HG02642 (cell line): Measurements from ENCODE around the gene UBQLN4.
"Not testable (repeated sequence)": the region's sequence is repeated elsewhere in the genome, so short reads cannot be mapped to it uniquely, and the experiment has no call there.

Experiments
- ATAC-seq: cut with Tn5 transposase; IDR thresholded peaks from one replicate; pipeline ENCODE4 v1.9.1; 2021; ENCODE audit warnings: mild to moderate bottlenecking; ENCODE audit not compliant: unreplicated experiment, poor library complexity

UBQLN4 gene

DNA sequence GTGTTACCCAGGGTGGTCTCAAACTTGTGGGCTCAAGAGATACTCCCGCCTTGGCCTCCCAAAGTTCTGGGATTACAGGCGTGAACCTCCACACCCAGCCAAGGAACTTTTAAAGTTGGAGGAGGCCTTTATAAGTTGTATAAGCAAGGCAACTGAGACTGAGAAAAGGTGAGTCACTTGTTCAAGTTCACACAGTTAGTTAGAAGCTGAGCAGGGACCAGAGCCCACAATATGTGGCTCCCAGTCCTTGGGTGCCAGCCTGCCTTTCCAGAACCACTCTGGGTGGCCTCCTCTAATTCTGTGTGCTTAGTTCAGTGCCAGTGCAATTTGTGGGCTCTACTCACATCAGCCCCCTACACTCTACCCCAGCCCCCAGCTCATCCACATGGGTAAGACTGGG lies 11.0 kb upstream of the UBQLN4 start:
- no peak for ATAC-seq

DNA sequence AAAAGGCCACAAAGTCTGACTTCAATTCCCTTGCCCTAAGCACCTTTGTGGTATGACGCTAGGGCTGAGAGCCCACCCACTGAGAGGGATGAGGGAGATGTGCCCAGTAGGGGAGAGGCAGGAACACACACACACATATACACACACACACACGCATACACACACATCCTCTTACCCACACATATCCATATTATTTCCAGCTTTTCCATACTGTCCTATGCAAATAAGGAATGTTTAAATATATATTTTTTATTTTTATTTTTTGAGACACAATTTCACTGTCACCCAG lies 10.3 kb upstream of the UBQLN4 start:
- ATAC-seq, result no peak

DNA sequence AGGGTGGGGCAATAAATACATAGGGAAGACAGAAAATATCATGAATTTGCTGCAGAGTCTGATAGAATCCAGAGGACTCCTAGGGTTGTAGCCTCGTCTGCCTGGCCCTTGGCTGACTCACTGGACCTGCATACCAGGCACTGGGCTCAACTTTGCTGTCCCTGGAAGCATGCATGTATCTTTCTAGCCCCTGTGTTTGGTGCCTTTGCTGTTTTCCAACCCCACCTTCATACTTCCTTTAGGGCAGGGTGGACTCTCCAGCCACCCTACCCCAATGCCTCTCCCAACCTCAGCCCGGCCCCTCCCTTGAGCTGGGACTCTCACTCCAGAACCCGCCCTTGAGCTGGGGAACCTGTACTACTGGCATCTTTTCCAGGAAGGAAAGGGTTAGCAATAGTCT lies 8.6 kb upstream of the UBQLN4 start:
- no peak for ATAC-seq

DNA sequence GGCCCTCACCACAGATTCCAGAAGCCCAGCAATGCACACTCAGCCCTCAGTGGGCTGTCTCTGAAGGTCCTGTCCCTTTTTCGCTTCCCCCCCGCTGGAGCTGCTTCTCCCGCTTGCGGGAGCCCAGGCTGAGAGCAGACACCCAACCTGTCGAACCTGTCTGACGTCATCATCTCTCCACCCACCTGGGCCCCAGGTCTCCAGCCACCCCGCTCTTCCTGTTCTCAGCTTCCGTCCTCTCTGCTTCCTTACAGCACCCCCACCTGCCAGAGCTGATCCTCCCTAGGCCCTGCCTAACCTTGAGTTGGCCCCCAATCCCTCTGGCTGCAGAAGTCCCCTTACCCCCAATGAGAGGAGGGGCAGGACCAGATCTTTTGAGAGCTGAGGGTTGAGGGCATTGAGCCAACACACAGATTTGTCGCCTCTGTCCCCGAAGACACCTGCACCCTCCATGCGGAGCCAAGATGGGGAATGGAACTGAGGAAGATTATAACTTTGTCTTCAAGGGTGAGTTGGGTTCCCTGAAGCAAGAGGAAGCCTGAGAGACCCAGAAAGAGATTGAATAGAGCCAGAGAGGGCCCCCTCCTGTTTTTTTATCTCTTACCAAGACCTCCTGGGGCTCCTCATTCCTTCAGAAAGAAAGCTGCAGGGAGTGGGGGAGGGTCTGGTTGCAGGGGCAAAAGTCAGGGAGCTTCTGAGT lies 7.5 kb upstream of the UBQLN4 start, which contains the start of gene RAB25:
Gene RAB25 (plus strand): TSS at position 224 of the 700 bp plus-strand sequence. CDS start 241 bp downstream, at position 465.
- ATAC-seq, result no peak

DNA sequence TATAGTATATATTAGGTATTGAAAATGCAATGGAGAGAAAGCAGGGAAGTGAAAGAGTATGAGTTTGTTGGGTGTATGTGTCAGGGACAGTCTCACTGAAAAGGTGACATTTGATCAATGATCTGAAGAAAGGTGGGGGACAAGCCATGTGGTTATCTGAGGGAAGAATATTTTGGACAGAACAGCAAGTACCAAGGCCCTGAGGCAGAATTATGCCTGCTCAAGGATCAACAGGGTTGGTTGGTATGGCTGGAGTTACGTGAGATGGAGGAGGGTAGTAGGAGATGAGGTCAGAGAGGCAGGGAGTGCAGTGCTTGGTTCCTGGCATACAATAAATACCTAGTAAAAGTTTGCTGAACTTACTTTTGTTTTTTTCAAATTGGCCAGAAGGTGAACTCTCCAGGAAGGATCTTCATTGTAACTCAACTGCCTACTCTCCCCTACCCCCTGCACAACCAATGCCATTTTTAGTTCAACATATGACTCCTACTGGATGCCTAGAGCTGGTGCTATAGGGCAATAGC lies 2.8 kb upstream of the UBQLN4 start:
- no peak for ATAC-seq

DNA sequence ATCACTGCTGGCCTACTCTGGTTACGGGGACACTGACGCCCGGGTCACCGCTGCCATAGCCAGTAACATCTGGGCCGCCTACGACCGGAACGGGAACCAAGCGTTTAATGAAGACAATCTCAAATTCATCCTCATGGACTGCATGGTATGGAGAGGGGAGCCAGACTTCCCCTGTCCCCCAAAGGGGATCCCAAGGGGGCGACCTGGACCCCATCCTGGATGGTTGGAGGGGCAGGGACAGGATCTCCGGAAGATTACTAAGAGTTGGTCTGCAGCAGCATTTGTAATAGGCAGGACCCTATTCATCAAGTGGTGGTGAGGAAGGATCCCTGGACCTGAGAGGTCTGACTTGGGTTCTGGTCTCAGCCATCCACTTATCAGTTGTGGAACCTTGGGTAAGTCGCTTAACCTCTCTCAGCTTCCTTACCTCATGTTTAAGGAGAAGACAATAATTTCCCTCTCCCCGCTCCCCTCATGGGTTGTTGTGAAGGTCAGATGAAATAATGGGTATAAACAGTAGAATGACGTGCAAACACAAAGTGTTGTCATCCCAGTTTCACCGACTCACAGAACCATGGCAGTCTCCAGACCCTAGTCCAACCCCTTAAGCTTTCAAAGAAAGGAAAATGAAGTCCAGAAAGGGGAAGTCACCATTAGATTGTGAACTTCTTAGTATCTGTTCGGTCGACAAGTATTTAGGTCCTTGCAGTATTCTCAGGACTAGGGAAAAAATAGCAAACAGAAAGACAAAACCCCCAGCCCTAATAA lies 1.9 kb upstream of the UBQLN4 start:
- no peak for ATAC-seq

DNA sequence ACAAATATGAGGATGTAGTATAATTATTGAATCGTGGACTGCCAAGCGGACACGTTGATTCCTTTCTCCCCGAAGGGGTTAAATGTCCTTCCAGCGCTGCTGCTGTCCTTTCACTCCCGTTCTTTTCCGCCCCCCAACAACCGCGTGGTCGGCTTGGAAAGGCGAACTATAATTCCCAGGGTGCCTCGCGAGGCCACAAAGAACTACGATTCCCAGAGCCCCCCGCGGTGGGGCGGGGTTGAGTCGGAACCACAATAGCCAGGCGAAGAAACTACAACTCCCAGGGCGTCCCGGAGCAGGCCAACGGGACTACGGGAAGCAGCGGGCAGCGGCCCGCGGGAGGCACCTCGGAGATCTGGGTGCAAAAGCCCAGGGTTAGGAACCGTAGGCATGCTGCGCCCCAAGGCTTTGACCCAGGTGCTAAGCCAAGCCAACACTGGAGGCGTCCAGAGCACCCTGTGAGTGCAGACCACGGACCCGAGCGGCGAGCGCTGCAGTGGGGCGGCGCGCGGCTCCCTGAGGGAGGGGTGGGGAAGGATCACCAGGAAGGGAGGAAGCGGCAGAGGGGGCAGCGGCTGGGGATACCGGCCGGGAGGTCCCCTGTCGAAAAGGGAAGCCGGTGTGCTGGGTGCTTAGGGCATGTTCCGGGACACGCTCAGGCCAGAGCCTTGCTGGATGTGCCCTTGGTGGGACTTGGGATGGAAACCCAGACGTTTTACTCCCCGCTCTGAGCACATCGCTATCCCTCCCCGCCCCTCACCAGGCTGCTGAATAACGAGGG lies 1.1 kb upstream of the UBQLN4 start, which contains the start of gene LAMTOR2:
Gene LAMTOR2 (plus strand): TSS at position 283 of the 781 bp plus-strand sequence. CDS start 108 bp downstream, at position 391.
- ATAC-seq, result peak; percentile 78

DNA sequence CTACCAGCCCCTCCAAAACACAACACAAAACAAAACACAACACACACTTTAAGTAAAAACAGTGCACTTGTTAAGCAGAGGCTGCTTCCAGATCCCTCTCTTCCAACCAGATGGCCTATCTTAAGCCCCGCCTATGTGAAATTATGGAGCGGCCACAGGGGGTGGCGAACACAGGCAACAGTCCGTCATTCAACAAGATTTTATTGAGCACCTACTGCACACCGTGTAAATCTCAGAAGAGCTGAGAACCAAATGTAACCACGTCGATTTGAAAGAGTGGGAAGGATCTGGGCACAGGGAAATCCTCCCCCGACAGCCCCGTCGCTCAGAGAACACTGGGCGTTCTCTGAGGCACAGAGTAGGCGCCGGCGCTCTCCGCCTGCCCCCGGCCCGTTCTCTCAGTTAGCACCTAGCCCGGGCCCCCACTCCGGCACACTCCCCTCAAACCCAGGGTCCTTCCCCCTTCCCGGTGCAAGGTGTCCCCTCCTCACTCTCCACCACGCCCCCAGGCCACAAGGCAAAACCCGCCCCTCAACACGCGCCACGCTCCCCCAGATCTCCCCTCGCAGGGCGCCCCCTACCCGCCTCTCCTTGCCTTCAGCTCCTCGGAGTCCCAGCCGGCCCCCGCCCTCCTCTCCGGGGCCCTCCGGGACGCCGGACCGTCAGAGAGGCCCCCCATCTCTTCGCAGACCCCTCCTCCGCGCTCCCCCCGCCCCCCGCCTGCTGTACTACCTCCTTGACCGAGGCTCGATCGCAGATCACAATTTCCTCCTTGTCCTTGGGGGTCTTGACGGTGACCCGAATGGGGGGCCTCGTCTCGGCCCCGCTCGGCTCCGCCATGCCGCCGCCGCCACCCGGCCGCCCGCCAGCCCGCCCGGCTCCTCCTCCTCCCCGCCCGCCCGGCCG lies 483 bp downstream of the UBQLN4 start:
- ATAC-seq, result peak; percentile 22

DNA sequence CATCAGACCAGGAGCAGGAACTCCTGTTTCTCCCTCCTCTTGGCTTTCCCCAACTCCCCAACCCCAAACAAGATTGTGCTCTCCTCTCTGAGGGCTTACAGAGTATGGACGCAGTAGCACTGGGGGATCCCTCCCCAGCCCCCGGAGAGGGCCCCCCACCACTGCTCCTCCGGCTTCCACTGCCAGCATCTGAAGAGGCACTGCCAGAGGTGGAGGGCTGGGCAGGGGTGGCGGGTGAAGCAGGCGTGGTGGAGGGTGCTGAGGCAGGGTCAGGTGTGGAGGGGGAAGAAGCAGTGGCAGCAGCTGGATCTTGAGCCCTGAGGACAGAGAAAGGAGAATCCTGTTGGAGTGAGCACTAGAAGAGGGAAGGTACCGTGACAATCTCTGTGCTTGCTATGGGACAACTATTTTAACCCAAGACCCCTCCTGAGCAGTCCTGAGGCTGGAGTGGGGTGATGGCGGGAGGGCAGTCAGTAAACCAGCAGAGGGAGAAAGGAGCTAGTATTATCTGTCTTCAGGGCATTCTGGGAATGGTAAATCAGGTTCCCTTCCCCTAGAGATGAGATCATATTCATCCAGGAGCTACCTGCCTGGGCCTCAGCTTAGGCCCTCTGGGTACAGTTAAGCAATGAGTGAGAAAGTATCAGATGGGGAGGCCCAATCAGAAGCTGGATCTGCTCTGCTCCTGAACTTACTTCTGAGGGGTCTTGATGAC lies 2.4 kb downstream of the UBQLN4 start:
- ATAC-seq, result no peak

DNA sequence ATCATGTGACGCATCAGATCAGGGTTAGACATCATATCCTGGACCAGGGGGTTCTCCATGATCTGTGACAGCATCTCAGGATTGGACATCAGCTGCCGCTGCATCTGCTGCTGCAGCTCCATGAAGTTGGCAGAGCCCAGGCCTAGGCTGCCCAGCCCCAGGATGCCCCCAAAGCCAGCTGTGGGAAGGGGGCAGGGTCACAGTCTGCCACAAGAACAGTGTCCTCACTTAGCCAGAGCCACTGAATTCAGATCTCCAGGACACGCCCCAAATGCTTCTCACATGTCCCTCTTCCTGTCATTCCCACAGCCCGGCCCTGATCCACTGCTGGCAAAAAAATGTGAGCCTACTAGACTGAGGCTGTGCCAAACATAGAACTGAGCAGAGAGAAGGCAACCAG lies 3.2 kb downstream of the UBQLN4 start:
- ATAC-seq, result no peak

DNA sequence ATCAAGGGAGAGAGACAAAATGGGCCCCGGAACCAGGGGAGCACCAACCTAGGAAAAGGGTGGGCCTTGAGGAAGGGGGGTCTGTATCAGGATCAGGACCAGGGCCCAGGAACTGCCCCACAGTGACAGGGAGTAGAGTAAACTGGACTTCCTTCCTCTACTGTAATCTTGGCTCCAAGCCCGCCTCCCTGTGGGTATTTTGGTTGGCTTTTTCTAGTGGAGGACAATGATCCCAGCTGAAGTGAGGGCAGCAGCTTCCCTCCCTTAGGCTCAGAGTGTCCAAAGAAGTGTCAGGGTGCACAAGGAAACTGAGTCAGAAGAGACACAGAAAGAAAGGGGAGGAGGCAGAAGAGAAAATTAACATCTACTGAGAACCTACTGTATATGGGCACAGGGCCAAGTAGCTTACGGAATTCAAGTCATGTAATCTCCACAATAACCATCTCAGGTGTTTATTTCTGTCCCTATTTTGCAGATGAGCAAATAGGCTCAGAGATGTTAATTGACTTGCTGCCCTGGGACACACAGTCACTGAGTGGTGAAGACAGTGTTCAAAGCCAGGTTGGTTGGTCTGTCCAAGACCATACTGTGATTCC lies 4.8 kb downstream of the UBQLN4 start:
- no peak for ATAC-seq

DNA sequence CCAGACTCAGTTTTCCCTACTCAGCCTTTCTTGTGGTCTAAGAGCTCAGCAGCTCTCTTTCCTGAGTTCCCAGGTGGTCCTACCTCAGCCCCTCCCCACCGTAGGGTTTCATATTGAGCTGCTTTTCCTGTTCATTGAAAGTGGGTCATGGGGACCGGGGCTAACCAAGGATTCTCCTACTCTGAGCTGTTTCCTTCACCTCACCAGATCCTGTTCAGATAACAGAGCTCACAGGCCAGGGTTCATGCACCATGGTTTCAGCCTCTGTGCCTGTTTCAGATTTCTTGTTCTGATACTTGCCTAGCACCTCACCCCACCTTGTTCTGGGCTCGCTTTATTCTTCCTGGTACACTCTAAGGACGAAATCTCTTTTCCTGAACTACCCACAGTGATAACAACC lies 8.5 kb downstream of the UBQLN4 start:
- no peak for ATAC-seq

DNA sequence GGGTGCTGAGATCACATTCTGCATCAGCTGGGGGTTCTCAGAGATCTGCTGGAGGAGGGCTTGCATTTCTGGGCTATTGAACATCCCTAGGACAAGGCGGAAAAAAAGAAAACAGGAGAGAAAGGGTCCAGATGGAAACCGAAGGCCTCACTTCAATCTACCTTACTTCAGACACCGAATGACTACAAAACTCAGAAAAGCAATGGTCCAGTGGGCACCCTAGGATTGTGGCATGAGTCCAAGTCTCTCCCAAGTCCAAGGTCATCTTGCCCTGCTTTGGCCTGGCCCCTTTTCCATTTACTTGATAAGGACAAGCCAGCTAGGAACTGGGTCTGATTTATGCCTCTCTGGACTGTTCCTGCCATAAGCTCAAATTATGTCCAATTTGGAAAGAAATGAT lies 10.8 kb downstream of the UBQLN4 start:
- ATAC-seq, result no peak

DNA sequence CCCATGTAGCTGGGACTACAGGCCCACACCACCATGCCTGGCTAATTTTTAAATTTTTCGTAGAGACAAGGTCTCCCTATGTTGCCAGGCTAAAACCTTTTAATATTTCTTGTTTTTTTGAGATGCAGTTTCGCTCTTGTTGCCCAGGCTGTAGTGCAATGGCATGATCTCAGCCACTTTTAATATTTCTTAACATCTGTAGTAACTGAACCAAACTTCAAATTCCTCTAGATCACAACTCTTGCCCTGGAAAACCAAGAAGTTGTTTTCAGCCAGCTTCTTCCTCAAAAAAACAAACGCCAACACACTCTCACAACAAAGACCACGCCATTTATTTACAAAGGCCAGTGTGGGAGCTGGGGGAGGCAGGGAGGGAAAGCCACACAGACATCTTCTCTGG lies 18.6 kb downstream of the UBQLN4 start:
- not testable (repeated sequence) for ATAC-seq

DNA sequence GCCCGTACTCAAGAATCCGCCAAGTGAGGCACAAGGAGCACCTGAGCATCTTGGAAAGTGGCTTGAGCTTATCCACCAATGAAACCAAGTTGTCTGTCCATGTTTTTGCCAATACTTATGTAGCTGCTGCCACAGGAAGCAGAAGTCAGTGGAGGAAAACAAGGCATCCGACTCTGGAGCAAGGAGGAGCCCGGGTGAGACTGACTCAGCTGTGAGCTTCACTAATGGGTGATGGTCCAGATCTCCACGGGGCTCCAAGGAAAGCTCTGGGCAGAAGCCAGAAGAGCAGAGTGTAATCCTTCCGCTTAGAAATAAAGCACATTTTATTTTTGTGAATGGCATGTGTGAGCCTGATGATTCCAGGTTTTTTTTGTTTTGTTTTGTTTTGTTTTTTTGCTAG lies 20.6 kb downstream of the UBQLN4 start:
- no peak for ATAC-seq

DNA sequence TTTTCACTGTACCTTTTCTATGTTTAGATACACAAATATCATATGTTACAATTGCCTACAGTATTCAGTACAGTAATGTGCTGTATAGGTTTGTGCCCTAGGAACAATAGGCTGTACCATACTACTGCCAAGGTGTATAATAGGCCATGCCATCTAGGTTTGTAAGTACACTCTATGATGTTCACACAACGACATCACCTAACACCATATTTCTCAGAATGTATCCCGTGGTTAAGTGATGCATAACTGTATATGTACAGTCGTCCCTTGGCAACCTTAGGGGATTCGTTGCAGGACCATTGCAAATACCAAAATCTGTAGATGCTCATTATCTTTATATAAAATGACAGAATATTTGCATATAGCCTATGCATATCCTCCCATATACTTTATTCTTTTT lies 27.0 kb downstream of the UBQLN4 start:
- ATAC-seq, result no peak

DNA sequence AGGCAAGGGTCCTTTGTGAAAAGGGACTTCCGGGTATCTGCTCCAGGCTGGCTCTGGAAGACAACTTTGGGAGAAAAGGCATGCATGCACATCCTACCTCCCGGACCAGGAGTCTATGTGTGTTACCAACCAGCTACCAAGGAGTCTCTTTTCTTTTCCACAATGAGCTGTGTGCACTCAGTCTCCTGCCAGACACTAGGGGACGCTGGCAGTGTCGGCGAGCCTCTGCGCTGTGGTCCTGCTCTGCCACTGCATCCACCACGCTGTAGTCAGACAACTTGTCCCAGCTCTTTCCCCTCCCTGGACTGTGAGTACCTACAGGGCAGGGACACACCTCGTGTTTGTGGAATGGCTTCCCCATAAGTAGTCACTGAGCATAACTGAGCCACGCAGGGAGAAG lies 27.7 kb downstream of the UBQLN4 start:
- no peak for ATAC-seq

DNA sequence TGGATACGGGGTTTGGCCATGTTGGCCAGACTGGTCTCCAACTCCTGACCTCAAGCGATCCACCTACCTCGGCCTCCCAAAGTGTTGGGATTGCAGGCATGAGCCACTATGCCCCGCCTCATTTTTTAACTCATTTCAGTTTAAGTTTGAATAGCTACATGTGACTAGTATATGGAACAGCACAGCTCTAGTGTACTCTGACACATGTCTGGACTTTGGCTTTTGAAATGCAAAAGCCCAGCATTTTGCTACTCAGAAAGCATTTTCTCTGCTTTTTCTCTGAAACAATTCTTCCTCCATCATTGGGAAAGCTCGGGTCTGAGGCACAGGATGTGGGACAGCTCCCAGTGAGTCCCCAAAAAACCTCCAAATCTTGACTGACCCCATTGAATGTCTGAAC lies 28.8 kb downstream of the UBQLN4 start:
- no peak for ATAC-seq

DNA sequence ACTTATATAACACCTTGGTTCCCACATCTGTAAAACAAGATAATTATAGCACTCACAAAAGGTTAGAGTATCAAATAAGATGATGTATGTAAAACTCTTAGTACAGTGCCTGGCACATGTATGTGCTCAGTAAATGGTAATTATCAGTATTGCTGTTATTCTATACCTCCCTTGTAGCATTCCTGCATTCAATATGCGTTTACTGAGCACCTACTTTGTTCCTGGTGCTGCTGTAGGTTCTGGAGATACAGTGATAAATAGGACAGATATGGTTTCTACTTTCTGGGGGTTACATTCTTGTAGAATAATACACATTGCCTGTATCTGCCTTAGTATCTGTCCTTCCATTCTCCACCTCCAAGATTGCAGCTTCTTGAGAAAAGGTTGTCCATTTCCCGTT lies 31.6 kb downstream of the UBQLN4 start:
- ATAC-seq, result no peak
